KOPT-K1 (cell line): ENCODE data around the gene SEM1.
"Not testable (repeated sequence)": the region's sequence is repeated elsewhere in the genome, so short reads cannot be mapped to it uniquely, and the experiment has no call there.

Experiments
- H3K27ac ChIP-seq: fragments of 200-600 bp; sonication (generic); 2 replicates; pipeline ENCODE4 v1.5.1; 2016; ENCODE audit warnings: antibody characterized with exemption, mild to moderate bottlenecking, low read depth, low read length; ENCODE audit not compliant: poor library complexity, severe bottlenecking
- H3K36me3 ChIP-seq: fragments of 200-600 bp; sonication (generic); 2 replicates; pipeline ENCODE4 v1.5.1; 2017; ENCODE audit warnings: antibody characterized with exemption, mild to moderate bottlenecking, low read length, moderate library complexity; ENCODE audit not compliant: insufficient read depth
- H3K9me3 ChIP-seq: fragments of 200-600 bp; sonication (generic); 2 replicates; pipeline ENCODE4 v1.5.1; 2017; ENCODE audit warnings: antibody characterized with exemption, low read length, mild to moderate bottlenecking; ENCODE audit not compliant: insufficient read depth, poor library complexity, severe bottlenecking

SEM1 gene

GRCh38 chr7:96718107-96719003 lies 8.7 kb upstream of the SEM1 start:
- Histone ChIP-seq H3K27ac (no peak overlapping the region), H3K36me3 (no peaks in the 10 kb centered on the region), H3K9me3 (peaks cover 17% of the 10 kb centered on the region)

- Histone ChIP-seq H3K27ac (no peak overlapping the region), H3K9me3 (peaks cover 30% of the 10 kb centered on the region), H3K36me3 (peaks cover under 1% of the 10 kb centered on the region; the same call in 1 of the 2 replicates)
Measured at GRCh38 chr7:96713037-96713436, 3.4 kb upstream of the SEM1 start.

GRCh38 chr7:96710544-96710943 lies 898 bp upstream of the SEM1 start:
- Histone ChIP-seq H3K9me3 (peaks cover 20% of the 10 kb centered on the region), H3K36me3 (peaks cover 19% of the 10 kb centered on the region; the same call in 1 of the 2 replicates), H3K27ac (no peak overlapping the region)

- peaks cover 18% of the 10 kb centered on the region for H3K9me3 ChIP-seq
- peaks cover 28% of the 10 kb centered on the region for H3K36me3 ChIP-seq
- peak overlapping the region; percentile 69 for H3K27ac ChIP-seq
Measured at GRCh38 chr7:96708872-96709271, 774 bp downstream of the SEM1 start.

GRCh38 chr7:96707901-96708774 lies 1.5 kb downstream of the SEM1 start:
- Histone ChIP-seq H3K27ac (no peak overlapping the region), H3K36me3 (peaks cover 34% of the 10 kb centered on the region), H3K9me3 (peaks cover 11% of the 10 kb centered on the region)

- Histone ChIP-seq H3K36me3 (peaks cover 35% of the 10 kb centered on the region), H3K27ac (no peak overlapping the region), H3K9me3 (no peaks in the 10 kb centered on the region)
Measured at GRCh38 chr7:96701258-96701657, 8.4 kb downstream of the SEM1 start.

DNA sequence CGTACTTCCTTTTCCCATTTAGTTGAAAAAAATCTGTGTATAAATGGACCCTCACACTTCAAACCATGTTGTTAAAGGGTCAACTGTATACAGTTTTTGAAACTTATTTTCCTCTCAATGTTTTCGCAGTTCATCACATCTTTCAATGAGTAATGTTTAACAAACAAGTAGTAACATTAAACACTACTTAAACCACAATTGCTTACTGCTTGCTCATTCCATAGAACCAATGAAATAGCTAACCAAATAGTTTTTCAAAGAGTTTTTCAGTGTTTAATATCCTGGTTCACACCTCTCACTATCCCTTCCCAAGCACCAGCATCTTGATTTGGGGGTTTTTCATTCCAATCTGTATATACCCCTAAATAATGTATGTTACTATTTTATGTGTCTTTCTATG lies 9.1 kb downstream of the SEM1 start:
- Histone ChIP-seq H3K9me3 (no peaks in the 10 kb centered on the region), H3K27ac (no peak overlapping the region), H3K36me3 (peaks cover 31% of the 10 kb centered on the region)

DNA sequence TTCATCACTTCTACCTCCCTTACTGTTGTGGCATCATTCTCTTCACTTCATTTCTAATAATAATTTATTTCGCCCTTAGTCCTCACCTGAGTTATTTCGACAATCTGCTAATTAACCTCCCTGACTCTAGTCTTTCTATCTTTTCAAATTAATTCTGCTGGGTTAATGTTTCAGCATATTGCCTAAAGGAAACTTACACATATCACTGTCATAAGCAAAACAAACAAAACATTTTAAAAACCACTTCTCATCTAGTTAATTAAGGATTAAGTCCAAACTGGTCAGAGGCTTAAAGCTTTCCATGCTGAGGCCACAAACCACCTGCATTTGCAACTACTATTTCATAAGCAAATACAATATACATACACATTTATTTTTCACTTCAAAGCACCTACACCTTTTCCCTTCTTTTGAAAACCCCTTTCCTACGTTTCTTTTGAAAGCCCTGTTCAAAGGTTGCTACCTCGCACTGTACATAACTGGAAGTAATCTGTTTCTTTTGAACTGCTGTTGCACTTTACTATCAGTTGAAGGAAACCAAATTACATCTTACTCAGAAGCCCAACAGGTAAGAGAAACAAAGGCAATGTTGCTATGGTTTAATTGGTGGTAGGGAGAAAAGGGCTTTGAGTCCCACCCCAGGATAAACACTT lies 10.3 kb downstream of the SEM1 start:
- H3K27ac ChIP-seq: no peak overlapping the region
- no peaks in the 10 kb centered on the region for H3K9me3 ChIP-seq
- peaks cover 29% of the 10 kb centered on the region for H3K36me3 ChIP-seq

DNA sequence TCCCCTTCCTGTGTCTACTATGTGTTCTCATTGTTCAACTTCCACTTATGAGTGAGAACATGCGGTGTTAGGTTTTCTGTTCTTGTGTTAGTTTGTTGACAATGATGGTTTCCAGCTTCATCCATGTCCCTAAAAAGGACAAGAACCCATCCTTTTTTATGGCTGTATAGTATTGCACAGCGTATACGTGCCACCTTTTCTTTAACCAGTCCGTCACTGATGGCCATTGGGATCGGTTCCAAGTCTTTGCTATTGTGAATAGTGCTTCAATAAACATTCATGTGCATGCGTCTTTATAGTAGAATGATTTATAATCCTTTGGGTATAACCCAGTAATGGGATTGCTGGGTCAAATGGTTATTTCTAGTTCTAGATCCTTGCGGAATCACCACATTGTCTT lies 11.2 kb downstream of the SEM1 start:
- H3K9me3 ChIP-seq, H3K27ac ChIP-seq: not testable (repeated sequence)
- peaks cover 32% of the 10 kb centered on the region for H3K36me3 ChIP-seq

GRCh38 chr7:96697822-96698221 lies 11.8 kb downstream of the SEM1 start:
- Histone ChIP-seq H3K27ac (no peak overlapping the region), H3K9me3 (no peaks in the 10 kb centered on the region), H3K36me3 (peaks cover 37% of the 10 kb centered on the region)

DNA sequence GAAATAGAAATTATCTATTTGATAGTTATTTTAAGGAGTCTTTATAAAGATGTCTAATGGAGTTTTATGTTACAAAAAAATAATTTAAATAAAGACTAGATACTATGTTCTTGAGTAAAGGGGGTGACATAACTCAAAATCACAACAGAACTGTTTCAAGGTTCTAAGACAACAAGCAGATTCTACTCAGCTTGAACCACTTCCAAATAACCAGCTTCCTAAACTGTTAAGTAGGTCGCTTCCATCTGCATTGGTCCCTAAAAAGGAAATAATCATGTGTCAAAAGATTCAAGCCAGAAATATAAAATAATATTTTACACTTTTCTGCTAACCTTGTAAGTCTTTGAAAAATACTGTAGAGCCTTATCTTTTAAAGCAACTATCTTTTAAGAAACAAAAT lies 14.1 kb downstream of the SEM1 start:
- H3K36me3 ChIP-seq: peaks cover 47% of the 10 kb centered on the region
- H3K9me3 ChIP-seq: no peaks in the 10 kb centered on the region
- H3K27ac ChIP-seq: no peak overlapping the region

DNA sequence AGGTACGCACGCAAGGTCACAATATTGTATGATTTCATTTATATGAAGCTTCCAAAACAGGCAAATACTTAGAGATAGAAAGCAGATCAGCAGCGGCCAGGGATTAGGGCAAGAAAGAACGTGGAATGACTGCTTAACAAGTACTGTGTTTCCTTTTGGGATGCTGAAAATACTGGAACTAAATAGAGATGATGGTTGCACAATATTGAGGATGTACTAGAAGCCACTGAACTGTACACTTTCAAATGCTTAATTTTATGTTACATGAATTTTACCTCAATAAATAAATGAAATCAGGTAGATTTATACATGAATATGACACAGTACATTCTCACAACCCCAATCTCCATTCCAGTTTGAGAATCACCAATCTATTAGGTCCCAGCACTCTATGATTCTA lies 15.6 kb downstream of the SEM1 start:
- H3K9me3 ChIP-seq: no peaks in the 10 kb centered on the region
- H3K27ac ChIP-seq: no peak overlapping the region
- peaks cover 61% of the 10 kb centered on the region for H3K36me3 ChIP-seq

- H3K27ac ChIP-seq: no peak overlapping the region
- peaks cover 73% of the 10 kb centered on the region for H3K36me3 ChIP-seq
- H3K9me3 ChIP-seq: peaks cover 5% of the 10 kb centered on the region
Measured at GRCh38 chr7:96691702-96692101, 17.9 kb downstream of the SEM1 start.

DNA sequence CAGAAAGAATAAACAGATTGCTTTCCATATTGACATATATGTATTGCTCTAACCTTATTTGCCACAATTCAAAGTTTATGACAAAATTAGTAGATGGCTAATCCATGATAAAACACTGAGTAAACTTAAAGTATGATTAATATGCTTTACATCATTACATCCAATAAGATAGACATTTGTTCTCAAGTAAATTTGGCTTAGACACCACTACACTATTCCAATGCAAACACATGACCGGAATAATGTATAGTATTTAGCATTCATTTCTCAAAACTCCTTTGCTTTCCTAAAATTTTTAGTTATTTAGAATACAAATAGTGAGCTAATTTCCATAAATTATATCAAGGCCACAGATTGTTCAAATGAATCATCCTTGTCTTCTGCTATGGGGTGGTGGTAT lies 20.2 kb downstream of the SEM1 start:
- Histone ChIP-seq H3K9me3 (peaks cover 11% of the 10 kb centered on the region), H3K36me3 (peaks cover 83% of the 10 kb centered on the region), H3K27ac (no peak overlapping the region)

DNA sequence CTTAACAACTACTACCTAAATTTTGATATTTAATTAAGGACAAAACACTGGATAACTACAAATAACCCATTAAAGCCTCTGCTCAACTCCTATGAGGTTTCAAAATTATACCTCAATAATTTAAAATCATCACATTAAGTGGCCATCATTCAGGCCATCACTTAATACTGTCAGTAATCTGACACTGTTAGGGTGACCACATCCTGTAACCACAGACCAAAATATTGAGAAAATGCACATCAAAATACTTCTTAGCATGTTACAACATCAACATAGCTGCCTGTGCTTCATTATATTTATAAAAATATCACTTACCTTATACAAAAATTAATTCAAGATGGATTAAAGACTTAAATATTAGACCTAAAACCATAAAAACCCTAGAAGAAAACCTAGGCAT lies 23.3 kb downstream of the SEM1 start:
- Histone ChIP-seq H3K36me3 (peaks cover 68% of the 10 kb centered on the region), H3K27ac (no peak overlapping the region), H3K9me3 (peaks cover 16% of the 10 kb centered on the region)
